CD4-positive, alpha-beta T cell treated with Interleukin-15 for 1 hour (primary cell): Measurements from ENCODE around the gene SPINT3.
"Not testable (repeated sequence)": the region's sequence is repeated elsewhere in the genome, so short reads cannot be mapped to it uniquely, and the experiment has no call there.

Experiments
- DNase-seq: peaks from one replicate; pipeline ENCODE4 v3.0.0-alpha.2; 2020

The SPINT3 gene

DNA sequence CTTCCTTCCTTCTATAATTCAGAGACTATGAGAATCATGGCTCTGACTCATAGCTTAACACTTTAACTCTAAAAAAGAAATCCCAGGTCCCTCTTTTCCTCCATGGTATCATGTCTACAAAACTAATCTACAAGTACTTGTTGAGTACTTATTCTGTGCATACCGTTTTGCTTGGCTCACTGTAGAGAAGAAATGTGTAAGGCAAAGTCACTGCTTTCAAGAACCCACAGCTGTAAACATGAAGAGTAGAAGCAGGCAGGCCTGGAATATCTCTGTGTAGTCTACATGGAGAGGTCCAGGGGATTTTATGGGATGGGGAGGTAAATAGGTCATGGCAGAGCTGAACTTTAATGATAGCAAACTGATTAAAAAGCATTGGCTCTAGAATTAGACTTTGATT, 13.8 kb downstream of the SPINT3 start:
- no peak for DNase-seq

DNA sequence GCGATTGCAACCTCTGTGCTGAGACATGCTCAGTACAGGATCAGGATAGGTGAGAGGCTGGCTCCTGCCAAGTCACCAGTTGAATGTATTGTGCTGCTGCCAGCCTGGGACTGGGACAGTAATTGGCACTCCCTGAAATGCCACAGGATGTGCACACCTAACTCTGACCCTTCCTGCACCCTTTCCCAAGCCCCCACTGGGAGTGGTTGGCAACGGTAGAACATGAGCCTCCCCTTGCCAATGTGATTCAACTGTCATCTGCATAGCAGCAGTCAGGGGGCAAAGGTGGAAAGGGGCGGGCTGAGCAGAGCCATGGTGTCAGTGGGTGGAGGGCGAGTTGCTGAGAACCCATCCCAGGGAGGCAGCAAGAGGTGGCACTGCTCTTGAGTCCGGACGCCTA, 15.4 kb downstream of the SPINT3 start:
- DNase-seq: no peak

DNA sequence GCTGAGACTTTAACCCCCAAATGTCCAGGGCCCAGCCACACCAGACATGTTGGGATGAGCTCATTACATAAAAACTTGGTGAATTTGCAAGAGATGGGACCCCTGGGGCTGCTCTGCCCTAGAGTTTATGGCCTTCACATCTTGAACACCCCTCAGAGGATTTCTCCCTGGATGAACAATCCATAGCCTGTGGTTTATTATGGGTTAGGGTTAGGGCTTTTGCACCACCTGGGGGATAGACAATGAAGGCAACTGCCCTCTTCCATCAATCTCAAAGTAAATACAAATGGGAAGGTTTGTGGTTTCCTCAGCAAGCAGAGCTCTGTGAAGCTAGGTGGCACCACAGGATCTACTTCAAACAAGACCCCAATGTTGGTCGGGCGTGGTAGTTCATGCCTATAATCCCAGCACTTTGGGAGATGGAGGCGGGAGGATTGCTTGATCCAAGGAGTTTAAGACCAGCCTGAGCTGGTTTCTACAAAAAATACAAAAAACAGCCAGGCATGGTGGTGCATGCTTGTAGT, 17.4 kb downstream of the SPINT3 start:
- DNase-seq: no peak

DNA sequence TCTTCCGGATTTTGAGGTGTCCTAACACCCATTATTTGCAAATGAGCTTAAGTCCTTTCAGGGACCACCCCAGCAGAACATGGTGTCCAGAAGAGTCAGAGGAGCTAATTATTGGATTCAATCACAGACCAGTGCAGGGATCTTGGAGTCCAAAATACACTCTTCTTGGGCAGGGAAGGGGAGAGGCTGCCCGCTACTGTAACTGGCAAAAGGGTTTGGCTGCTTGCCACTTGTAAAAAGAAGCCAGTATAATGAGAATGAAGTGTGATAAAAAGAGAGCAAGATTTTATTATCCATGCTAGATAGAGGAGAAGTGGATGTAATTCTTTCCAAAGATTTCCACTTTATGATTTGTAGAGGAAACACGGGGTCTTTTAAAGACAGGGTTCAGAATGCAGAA, 19.3 kb downstream of the SPINT3 start:
- DNase-seq: no peak

DNA sequence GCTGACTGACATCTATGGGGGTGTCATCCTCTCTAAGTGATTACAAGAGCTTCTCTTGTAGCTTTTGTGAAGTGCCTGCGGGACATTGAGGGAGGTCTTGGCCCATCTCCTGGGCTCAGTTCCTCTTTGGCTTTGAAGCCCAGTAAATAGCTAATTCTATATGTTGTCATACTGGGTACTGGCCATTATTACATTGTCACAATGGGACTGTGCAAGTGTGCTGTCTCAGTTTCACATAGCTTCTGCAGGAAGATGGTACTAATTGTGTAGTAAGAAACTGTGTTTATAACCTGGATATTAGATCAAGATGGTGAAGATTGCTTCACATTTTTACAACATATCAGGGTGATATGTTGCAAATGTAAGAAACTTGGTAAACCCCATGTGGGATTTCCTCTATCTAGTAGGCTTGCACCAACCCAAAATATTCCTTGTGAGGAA, 19.9 kb downstream of the SPINT3 start:
- DNase-seq: no peak

DNA sequence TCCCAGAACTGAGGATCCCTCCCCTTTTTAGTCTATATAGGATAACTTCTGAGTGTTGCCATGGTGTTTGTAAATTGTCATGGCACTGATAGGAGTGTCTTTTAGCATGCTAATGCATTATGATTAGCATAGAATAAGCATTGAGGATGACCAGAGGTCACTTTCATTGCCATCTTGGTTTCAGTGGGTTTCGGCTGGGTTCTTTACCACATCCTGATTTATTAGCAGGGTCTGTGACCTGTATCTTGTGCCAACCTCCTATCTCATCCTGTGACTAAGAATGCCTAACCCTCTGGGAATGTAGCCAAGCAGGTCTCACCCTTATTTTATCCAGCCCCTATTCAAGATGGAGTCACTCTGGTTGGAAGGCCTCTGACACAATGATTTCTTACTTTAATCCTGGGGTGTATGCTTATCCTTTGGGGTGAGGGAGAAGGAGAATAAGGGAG, 26.3 kb downstream of the SPINT3 start:
- no peak for DNase-seq

DNA sequence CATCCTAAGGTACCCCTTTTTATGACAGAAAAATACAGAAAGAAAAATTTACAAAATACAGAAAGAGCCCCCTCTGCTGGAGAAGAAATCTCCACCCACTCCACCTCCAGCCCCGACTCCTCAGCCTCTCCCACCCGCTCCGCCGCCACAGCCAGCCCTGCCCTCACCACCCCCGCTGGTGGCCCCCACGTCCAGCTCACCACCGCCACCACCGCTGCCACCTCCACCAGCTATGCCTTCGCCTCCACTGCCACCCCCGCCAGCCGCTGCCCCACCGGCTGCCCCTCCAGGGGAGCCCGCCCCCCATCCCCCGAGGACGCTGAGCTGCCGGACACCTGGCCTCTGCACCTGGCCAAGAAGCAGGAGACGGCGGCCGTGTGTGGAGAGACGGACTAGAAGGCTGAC, 28.2 kb downstream of the SPINT3 start:
- DNase-seq: no peak

DNA sequence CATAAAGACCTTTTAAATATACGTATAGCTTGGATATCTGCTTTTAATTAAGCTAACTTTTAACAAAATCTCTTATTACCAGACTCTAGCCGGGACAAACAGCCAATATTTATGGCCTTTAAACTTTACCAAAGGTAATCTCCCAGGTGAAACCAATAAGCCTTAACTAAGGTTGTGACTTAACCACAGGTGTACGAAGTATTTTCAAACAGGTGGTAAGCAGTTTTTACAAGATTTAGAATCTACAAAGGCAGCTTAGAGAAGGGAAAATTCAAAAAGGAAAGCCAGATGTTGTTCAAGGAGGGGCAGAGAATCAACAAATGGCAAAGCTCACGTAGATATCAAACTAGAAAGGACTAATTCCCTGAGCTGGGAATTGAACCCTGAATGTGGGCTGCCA, 30.0 kb downstream of the SPINT3 start:
- DNase-seq: no peak

DNA sequence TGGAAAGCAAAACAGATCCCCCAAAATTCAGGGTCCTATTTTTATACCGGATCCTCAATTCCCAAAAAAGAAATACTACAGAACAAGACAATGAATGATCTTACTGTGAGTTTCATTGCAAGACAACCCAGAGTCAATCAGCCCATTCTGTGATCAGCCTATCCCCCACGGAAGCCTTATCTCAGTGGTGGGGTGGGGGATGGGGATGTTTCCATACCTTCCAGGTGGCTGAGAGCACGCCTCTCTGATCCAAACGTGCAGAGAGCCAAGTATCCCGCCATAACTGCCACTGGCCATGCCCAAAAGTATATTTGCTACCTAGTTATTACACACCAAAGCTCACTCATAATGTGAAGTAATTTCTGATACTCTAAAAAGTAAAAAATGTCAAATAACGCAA, 30.7 kb downstream of the SPINT3 start:
- no peak for DNase-seq

DNA sequence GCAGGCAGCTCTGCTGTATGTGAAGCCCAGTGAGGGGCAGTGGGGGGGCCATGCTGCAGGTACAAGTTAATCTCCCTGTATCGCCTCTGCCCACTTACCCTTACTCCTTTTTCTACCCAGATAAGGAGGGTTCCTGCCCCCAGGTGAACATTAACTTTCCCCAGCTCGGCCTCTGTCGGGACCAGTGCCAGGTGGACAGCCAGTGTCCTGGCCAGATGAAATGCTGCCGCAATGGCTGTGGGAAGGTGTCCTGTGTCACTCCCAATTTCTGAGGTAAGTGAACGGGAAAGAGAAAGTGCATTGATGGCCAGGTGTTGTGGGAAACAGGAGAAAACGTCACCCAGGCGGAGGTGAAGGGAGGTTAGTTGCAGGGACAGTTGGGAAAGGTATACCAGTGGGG, 35.6 kb downstream of the SPINT3 start:
- no peak for DNase-seq

DNA sequence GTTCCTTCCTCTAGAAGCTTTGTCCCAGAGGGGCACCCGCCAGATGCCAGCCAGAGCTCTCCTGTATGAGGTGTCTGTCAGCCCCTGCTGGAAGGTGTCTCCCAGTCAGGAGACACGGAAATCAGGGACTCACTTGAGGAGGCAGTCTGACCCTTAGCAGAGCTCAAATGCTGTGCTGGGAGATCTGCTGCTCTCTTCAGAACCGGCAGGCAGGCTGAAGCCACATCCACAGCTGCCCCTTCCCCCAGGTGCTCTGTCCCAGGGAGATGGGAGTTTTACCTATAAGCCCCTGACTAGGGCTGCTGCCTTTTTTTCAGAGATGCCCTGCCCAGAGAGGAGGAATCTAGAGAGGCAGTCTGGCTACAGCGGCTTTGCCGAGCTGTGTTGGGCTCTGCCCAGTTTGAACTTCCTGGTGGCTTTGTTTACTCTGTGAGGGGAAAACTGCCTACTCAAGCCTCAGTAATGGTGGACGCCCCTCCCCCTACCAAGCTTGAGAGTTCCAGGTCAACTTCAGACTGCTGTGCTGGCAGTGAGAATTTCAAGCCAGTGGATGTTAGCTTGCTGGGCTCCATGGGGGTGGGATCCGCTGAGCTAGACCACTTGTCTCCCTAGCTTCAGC, 37.8 kb downstream of the SPINT3 start:
- DNase-seq: not testable (repeated sequence)

DNA sequence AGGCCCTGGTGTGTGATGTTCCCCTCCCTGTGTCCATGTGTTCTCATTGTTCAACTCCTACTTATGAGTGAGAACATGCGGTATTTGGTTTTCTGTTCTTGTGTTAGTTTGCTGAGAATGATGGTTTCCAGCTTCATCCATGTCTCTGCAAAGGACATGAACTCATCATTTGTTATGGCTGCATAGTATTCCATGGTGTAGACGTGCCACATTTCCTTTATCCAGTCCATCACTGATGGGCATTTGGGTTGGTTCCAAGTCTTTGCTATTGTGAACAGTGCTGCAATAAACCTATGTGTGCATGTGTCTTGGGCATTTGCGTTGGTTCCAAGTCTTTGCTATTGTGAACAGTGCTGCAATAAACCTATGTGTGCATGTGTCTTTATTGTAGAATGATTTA, 43.1 kb downstream of the SPINT3 start:
- not testable (repeated sequence) for DNase-seq

DNA sequence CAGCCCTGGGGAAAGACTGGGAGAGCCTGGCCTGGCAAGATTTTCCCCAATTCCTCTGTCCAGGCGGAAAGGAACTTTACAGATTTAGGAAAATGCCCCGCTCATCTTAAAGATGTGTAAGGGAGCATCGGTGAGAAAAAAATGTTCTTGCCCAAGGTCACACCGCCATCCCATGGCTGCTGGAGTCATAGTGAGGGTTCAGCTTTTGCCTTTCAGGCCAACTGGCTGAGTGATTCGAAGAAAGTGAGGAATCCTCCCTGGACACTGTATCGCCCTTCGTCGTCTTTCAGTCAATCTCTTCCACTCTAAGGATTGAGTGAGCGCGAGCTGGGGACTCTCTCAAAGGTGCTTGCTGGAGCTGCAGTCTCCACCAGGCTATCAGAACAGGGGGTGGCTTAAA, 44.5 kb downstream of the SPINT3 start:
- no peak for DNase-seq

DNA sequence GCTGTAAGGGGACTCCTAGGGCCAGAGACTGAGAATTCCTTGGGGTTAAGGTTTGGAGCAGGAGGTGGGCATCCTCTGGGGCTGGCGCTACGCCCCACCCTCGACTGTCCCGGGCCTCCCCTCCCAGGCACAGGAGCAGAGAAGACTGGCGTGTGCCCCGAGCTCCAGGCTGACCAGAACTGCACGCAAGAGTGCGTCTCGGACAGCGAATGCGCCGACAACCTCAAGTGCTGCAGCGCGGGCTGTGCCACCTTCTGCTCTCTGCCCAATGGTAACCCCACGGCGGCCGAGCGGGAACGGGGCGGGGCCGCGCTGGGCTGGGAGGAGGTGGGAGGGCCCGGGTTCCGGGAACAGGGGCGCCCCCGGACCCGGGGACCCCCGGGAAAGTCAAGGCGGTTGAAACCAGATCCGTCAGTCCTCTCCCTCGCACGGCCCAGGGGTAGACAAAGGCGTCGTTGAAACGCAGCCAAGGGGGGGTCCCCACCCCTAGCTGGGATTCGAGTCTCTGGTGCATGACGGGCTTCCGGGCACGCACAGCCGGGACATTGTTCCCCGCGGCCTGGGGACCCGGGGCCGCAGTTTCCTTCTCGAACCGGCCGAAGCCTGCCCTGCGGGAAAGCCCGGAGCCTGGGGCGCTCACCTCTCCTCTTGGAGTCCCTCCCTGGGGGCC, 45.0 kb downstream of the SPINT3 start:
- no peak for DNase-seq

DNA sequence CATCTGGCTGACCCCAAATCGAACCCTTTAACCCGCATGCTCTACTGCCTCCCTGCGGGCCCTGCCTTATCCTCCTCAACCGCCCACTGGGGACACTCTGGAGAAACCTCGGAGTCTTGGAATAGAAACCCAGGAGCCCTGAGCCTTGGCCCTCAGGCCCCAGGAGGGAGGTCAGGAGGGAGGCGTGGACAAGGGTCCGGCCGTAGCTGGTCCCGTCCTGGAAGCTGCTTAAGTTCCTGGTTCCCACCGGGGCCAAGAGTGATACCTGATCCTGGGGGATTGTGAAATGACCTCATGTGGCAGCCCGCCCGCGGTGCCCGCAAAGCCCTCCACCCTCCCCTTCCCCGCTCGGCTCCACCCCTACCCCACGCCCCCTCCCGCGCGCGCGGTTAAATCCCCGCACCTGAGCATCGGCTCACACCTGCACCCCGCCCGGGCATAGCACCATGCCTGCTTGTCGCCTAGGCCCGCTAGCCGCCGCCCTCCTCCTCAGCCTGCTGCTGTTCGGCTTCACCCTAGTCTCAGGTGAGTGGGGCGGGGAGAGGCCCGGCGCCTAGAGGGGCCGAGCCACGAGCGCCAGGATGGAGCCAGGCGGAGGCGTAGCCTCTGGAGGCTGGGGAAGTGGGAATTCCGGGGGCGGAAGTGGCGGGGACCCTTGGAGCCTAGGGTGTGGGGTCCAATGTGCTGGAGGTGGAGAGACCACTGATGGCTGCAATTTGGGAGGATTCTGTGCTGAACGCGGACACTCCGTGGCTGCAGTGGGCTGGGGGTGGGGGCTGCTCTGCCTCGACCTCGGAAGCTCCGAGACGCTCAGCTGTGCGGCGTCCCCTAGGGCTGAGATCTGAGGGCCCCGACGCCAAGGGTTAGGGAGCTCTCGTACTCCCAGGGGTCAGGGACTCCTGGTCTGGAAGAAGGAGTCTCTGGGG, 45.8 kb downstream of the SPINT3 start, which contains the start of gene WFDC2:
Gene WFDC2 (plus strand): TSS at position 418 of the 926 bp plus-strand sequence. CDS start 29 bp downstream, at position 447.
- DNase-seq: no peak

DNA sequence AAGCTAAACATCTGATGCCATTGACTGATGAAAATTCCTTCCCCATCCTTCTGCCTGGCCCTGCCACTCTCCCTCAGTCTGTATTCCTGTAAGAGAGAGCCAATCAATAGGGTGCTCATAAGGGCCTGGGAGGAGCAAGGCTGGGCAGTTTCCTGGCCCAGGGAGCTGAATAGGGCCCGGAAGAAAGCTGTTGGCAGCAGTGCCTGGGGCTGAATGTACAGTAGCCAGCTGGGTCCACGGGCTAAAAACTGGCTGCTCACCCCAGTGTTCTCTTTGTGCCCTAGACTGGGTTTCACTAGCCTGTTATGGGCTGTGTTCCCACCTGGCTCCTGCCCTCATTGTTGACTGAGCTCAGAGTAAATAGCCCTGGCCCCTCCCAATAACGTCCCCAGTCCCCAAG, 47.6 kb downstream of the SPINT3 start:
- no peak for DNase-seq

DNA sequence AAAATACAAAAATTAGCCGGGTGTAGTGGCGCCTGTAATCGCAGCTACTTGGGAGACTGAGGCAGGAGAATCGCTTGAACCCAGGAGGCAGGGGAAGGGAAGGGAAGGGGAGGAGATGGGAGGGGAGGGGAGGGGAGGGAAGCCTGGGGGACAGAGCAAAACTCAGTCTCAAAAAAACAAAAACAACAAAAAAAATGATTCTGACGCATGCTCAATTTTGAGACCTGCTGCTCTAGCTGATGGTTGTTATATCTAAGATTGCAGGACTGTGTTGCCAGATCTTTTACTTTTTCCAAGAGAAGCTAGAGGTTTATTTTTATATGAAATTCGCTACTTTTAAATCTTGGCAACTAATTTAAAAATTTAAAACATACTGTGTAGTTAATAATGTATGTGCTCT, 48.2 kb downstream of the SPINT3 start:
- DNase-seq: no peak

DNA sequence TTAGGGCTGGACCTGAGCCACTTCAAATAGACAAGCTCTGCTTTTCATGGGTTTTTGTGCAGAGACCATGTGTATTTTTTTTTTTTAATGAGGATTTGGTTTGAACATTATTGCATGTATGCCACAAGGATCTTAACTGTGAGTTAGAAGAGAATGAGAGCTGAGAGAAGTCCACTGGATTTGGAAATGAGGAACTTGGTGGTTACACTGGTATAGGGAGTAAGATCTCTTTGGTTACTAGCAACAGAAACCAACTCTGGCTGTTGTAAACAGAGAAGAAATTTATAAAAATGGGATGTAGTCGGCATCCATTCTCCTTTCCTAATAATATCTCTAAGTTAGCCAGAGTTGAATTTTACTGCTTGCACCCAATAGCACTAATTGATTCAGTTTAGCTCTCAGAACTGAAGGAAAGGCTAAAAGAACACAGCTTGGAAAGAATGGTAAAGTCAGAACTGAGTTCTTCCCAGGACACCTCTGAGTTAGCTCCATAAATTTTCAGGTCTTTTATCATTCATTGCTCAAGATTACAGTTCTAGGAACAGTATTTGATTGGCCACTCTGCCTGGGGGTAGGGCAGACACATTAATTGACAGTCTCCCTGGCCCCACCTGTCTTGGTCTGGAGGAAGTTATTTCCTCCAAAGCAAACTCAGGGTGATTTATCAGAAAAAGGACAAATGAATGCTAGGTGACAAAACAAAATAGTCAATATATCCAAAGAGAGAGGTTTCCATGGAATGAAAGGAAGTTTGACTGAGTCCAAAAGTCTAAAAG, 49.7 kb downstream of the SPINT3 start:
- DNase-seq: no peak

DNA sequence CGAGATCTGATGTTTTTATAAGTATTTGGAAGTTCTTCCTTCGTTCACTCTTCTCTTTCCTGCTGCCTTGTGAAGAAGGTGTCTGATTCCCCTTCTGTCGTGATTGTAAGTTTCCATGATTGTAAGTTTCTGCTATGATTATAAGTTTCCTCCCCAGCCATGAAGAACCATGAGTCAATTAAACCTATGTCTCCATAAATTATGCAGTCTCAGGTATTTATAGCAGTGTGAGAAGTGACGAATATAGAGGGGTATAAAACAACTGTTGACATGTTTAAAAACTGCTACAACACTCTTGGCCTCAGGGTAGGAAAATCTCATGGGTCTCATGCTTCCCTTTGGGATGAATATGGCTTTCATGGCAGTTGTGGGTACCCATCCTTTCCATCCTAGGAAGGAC, 51.7 kb downstream of the SPINT3 start:
- no peak for DNase-seq

DNA sequence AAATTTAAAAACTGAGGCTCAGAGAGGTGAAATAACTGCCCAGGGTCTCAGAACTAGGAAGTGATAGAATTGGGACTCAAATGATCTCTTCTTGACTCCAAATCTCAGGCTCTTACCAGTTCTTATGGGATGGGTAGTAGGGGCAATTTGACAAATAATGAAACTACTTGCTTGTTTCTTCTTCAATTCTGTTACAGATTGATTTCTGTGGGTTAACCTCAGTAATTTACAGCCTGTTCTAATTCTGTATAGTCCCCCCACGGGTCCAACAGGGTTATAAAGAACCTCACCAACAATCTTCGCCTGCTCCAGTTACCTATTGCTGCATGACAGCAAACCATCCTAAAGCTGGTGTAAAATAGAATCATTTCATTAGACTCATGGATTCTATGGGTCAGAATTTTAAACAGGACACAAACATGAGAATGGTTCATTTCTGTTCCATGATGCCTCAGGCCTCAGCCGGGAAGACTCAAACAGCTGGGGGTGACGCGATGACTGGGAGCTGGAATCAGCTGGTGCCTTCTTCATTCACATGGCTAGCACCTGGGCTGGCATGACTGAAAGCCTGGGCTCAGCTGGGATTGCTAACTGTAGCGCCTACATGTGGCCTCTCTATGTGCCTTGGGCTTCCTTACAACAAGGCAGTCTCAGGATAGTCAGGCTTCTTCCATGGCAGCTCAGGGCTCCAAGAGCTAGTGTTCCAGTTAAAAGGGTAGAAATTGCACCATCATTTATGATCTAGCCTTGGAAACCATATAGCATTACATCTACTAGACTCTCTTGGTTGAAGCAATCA, 52.5 kb downstream of the SPINT3 start:
- DNase-seq: no peak
